HG03460 (cell line): ENCODE data around the gene DNAJC16.
A peak's percentile ranks its signal among the peaks of the same experiment; 100 is the strongest.
"Not testable (repeated sequence)": the region's sequence is repeated elsewhere in the genome, so short reads cannot be mapped to it uniquely, and the experiment has no call there.

ENCODE experiments used
- ATAC-seq: cut with Tn5 transposase; IDR thresholded peaks from one replicate; pipeline ENCODE4 v1.9.1; 2021; ENCODE audit not compliant: unreplicated experiment

The DNAJC16 gene

DNA sequence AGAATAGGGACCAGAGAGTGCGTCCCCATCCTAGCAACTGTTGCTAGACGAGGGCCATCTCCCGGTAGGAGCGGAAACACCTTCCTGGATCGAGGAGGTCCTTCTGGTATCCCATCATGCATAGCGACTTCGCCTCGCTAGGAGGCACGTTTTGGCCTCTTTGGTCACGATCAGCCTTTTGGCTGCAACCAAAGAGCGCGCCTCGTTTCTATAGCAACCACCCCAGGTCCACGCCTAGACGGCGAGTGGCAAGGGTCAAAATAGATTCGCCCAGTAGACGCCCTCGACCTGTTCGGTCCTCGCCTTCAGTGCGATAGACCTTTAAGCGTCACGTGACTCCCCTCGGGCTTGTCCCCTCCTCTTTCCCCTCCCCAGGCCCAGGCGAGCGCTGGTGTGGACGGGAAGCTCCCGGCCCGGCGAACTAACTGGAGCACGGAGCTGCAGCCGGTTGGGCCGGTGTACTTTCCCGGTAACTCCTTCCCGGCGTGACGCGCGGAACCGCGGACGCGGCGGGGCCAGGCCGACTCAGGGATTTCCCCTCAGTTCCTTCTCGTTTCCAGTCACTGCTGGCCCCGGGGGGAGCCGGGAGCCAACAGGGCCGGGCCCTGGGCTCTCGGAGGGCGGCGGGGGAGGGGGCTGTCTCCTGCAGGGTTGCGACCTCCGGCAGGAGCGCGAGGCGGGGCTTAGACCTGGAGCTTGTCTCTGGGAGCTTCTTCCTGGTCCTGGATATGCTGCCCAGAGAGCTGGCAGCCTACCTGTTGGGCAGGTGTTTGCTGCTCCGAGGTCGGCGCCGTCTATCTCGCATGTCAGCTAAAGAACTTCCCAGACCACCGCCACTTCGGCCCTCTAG lies at the start of gene DNAJC16:
TSS of gene DNAJC16 (plus strand) at position 359 of the 850 bp plus-strand sequence. CDS start 2,258 bp downstream, outside the sequence.
- peak; percentile 46 for ATAC-seq

DNA sequence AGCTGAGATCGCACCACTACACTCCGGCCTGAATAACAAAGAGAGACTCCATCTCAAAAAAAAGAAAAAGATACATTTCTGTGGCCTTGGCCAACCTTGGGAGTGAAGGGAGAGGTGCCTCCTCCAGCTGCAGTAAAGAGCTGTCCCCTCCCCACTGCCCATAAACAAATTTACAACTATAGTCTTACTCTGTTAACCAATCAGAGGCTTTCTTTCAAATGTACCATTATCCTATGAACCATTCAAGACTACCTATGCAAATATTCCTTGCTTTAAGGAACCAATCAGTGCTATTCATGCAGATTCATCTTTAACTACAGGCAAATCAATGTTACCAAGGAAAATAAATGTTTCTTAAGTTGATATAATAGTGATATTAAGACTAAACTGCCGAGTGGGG lies 49.7 kb upstream of the DNAJC16 start:
- no peak for ATAC-seq

DNA sequence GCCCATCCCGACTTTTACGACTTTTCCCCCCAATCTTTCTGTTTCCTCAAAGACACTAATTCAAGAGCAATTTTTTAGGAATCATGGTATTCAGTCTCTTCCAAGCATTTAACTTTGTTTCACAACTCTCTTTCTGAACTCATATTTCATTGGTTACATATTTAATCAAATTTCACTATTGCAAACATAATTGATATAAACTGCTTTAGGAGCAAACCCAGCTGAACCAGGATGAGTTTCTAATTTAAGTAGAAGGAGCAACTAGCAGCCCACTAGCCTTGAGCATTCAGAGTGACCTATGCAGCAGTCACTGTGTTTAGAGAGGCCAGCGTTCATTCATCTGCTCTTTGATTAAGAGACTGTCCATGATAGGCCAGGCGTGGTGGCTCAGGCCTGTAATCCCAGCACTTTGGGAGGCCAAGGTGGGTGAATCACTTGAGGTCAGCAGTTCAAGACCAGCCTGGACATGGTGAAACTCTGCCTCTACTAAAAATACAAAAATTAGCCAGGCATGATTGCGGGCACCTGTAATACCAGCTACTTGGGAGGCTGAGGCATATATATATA lies 48.9 kb upstream of the DNAJC16 start:
- ATAC-seq = no peak

DNA sequence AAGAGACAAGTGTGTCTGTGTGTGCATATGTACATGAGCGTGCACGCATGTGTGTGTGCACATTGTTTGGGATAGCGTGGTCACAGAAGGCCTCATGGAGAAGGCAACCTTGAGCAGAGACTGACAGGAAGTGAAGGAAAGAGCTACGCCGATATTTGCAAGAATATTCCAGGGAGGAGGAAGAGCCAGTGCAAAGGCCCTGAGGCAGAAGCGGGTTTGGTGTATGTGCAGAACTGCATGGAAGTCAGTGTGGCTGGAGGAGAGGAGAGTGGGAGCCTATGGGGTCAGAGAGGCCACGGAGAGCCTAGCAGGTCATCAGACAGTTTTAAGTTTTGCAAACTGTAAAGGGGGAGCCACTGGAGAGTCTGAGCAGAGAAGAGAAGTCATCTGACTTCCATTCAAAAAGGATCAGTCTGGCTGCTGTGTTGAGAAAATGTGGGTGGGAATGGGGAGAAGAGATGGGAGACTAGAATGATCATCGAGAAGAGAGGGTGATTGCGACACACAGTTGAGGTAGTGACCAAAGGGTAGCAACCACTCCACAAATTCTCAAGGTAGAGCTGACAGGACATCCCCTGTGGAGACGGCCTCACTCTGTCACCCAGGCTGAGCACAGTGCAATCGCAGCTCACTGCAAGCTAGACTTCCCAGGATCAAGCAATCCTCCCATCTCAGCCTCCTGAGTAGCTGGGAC lies 46.8 kb upstream of the DNAJC16 start:
- no peak for ATAC-seq

DNA sequence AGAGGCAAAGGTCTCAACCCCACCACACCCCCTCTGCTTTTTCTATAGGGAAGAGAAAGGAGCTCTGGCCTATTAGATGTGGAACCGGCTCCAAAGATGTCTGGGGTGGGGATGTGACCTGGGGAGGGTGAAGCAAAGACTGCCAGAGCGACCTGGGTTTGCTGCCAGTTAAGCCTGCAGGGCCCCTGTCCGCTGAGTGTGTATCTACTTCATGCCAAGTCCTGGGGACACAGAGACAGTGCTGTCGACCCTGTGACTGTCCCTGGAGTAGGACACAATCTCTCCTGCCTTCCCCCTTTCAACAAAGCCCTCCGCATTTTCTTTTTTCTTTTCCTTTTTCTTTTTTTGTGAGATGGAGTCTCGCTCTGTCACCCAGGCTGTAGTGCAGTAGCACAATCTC lies 44.2 kb upstream of the DNAJC16 start:
- not testable (repeated sequence) for ATAC-seq

DNA sequence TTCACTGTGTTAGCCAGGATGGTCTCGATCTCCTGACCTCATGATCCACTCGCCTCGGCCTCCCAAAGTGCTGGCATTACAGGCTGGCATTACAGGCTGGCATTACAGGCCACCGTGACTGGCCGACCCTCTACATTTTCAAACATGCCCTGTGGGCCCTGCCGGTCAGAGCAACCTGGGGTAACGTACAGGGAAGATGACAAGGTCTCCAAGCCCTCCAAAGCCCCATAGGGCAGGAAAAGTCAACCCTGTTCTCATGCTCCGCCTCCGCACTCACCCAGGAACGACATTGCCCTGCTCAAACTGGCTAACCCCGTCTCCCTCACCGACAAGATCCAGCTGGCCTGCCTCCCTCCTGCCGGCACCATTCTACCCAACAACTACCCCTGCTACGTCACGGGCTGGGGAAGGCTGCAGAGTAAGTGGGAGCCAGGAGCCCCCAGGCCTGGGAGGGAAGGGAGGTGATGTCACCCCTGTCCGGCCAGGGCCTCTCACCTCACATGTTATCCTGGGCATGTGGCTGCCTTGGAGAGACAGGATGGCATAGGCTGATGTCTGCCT lies 43.6 kb upstream of the DNAJC16 start:
- ATAC-seq = not testable (repeated sequence)

DNA sequence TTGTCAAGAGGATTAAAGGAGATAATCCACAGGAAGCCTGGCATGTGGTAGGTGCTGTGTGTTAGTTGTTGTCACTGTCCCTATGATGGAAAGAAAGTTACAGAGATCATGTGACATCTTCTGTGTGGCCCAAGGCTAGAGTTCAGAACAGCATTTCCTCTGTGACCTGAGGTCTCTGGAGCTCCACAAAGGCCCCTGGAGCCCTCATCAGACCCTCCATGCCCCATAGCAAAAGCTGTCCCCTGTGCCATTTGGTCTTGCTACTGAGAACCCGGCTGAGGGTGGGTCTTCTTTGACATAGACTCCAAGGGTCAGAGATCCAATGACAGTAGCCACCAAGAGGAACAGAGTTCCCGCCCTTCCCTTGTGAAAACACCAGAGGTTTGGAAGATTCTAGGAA lies 42.7 kb upstream of the DNAJC16 start:
- ATAC-seq = no peak

DNA sequence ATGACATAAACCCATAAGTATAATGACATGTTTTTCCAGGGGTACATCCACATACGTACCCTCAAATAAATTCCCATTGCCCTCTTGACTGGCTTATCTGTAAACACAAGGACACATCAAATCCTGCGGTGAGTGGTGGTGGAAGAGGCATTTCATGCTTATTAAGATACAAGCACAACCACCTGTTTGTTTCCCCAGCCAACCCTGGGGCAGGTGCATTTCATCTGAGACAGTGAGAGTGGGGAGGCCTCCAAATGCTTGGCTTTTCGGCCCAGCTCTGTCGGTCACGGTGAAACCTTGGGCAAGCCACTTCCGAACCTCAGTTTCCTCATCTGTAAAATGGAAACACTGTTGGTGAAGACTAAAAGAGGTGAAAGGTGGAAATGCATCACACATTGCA lies 42.2 kb upstream of the DNAJC16 start:
- not testable (repeated sequence) for ATAC-seq

DNA sequence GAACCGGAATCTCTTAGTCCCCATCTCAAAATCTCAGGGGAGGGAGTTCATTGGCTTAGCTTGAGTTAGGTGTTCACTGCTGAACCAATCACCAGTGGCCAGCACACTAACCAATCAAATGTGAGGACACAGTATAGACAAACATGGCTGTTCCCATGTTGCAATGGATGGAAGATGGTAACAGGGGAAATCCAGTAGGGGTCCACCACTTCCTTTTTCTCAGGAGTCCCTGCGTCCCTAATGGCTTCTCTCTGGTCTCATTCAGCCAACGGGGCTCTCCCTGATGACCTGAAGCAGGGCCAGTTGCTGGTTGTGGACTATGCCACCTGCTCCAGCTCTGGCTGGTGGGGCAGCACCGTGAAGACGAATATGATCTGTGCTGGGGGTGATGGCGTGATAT lies 41.0 kb upstream of the DNAJC16 start:
- no peak for ATAC-seq

DNA sequence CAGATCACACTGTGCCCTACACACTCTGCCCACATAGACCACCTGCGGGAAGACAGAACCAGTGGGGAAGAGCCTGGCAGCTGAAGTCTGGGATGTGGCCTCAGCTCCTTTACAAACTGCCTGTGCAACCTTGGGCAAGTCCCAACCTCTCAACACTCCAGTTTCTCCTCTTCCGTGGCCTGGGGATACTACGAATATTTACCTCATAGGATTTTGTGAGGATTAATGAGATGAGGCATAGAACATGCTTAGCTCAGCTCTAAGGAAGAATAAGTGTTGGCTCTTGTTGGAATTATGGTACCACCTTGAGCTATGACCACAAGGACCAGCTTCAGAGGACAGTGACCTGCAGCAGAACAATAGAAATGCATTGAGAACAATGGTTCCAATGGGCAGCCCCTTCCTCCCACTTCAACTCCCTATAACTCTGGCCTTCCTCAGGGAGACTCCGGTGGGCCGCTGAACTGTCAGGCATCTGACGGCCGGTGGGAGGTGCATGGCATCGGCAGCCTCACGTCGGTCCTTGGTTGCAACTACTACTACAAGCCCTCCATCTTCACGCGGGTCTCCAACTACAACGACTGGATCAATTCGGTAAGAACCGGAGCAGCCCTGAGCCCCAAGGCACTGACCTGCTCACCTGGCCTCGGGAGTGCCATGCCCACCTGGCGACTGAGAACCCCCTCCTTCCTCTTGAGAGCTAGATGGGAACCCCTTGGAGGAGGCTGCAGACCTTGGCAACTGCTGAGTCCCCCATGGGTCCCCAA lies 39.6 kb upstream of the DNAJC16 start:
- not testable (repeated sequence) for ATAC-seq

DNA sequence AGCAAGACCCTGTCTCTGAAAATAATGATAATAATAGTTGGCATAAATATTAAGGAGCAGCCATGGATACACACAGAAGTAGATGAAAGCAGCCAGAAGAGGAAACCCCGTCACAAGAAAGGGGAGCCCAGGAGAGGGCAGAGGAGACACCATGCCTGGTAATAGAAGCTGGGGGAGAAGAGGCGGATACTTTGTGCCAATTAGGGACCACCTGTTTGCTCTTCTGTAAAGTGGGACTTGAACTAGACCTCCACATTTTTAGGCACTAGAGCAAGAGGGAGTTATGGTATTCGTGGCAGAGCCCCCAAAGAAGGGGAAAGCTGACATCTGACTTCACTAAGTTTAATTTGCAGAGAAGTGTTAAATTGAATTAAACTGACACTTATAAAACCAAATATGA lies 38.3 kb upstream of the DNAJC16 start:
- ATAC-seq = no peak

DNA sequence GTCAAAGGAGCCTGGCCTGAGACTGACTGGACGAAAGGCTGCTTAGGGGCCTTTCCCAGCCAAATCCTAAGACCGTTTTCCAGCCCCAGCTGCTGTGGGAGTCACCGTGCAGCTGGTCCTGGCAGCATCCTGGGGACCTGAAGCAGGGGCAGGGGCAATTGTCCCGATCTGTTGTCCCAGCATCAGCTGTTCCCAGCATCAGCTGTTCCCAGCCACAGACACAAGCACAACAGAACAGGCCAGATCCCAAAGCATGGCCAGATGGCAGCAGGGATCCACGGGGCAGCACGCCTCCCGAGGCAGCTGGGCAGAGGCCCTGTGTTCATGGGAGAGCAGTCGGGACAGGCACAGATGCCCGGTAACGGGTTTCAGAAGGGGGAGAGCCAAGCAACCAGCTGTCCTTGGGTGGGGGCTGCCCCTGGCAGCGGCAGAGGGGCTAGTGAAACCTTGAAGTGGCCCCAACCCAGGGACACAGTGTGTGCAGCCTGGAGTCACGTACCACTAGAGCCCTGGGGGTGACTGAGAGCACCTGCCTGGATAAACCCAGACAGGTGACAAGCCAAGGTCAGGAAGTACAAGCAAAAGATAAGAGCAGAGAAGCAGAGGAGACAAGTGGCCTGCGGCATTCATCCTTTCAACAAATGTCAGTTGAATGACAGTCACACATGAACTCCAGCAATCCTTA lies 37.5 kb upstream of the DNAJC16 start:
- no peak for ATAC-seq

DNA sequence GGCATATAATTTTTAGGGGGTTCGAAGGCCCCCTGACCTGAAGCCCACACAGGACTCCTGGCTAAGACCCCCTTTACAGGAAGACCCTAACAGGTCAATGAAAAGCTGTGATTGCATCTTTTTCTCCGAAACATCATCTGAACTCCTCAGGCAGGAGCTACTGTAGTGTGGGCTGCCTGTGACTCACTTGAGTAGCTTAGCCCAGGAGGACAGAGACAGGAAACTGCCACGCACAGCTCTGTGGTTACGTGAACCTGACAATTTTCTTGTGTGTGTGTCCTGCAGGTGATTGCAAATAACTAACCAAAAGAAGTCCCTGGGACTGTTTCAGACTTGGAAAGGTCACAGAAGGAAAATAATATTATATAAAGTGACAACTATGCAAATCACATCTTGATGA lies 35.6 kb upstream of the DNAJC16 start:
- not testable (repeated sequence) for ATAC-seq

DNA sequence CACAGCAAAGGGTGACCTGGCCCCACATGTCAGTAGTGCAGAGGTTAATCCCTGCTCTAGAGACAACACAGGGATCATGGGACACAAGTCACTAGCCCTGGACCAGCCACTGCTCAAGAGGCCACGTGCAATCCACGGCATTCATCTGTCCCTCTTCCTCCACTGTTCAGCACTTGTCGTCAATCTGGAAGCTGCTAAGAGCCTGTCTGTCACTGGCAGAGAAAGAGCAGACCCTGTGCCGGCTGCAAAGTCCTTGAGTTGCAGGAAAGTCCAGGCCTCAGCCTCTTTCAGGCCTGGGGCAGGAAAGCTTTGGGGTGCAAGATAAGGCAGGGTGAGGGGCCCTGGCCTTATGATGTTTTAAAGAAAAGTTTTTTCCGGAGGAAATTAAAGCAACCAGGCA lies 34.1 kb upstream of the DNAJC16 start:
- no peak for ATAC-seq

DNA sequence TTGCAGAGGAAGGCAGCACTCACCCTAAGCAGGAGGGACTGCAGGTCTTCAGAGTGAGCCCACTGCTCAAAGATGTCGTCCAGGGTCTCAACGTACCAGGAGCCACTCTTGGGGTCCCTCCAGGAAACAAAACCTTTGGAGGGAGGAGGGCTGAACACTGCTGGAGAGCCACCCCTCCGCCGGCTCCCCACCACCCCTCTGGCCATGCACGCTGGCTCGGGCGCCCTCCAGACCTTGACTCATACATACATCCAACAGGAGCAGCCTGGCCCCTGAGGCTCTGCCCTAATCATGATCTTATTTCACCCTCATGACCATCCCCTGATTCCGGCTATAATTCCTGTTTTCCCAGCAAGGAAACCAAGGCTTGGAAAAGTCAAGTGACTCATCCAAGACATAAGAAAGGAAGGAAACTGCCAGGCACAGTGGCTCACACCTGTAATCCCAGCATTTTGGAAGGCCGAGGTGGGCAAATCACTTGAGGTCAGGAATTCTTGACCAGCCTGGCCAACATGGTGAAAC lies 32.7 kb upstream of the DNAJC16 start:
- ATAC-seq = no peak

DNA sequence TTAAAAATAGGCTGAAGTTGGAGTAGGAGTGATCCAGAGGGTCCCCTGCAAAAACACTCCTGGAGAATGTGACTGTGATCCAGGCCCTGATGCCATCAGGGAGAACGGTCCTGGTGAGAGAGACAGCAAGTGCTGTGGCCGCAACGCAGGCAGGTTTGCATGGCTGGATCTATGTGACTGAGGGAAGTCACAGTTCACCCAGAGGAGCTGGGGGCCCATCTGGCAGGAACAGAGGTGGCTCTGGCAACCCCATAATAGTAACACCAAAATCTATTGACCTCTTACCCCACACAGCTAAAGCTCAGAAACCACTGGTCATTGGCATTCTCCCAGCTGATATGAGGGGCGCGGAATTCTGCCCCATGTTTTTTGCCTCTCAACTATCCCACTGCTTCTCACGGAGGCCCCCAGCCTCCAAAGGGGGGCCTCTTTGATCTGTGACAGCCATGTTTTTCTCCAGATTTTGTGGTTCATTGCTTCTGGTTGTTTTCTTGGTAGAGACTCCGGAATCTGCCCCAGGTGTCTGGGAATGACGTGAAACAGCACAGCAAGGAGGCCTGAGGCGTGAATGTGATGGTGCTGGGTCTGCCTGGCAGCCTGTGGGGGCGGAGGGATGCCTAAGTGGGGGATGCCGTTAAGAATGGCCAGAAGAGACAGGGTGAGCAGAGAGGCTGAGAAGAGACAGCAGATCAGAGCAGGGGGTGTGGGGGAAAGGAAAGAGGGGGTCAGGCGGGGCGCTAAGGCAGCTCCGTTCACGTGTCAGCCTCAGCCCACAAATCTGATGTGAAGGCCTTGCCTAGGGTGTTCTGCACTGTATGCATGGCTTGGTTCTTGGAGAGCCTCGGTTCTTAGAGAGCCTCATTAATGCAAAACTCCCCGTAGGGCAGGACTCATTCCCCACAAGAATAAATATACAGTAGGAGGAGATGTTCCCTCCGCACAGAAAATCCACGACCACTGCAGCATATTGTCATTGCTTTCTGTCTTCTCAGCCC lies 26.2 kb upstream of the DNAJC16 start:
- ATAC-seq = no peak

DNA sequence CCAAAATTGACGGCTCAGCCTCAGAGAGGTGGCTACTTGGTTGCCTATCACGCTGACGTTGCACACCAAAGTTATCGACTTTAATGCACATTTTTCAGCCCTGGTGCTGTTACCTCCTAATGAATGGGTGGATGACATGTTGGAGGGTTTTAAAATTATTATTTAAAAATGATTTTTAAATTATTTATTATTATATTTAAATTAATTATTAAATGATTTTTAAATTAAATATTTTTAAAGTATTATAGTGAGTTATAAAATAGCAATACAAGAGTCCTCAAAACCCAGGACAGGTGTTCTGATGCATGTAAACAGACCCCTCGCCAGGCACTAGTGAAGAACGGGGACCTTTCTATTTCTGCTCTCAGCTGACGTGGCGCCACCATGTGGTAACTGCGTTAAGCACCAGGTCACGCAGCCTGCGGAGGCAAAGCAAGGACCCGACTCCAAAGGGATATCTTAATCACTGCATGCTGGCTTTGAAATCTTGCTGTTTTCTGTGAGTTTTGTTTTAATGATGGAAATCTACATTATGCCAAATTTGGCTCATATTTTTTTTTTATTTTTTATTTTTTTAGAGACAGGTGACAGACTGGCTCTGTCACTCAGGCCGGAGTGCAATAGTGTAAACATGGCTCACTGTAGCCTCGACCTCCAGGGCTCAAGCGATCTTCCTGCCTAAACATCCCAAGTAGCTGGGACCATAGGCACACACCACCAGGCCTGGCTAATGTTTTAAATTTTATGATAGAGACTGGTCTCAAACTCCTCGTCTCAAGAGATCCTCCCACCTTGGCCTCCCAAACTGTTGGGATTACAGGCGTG lies 25.2 kb upstream of the DNAJC16 start:
- ATAC-seq = no peak

DNA sequence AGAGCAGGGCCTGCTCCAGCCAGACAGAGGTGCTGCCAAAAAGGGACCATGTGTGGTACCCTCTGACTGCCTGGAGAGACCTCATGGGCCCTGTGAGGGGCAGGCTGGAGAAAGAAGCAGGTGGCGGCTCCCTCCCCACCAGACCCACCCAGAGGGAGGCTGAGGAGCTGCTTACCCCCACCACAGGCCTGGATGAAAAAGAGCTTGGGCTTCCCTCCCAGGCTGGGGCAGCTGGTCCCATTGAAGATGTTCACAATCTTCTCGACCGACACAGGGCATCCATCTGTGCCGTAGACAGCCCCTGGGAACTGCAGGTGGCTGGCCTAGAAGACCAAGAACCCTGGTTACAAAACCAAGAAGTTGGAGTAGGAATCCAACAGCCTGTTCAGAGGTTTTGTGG lies 22.2 kb upstream of the DNAJC16 start:
- no peak for ATAC-seq
